ENCODE measurements around the gene KIF13A. TPM values are rescaled to one million over a fixed set of nuclear protein-coding genes. Genes with fewer than 3 reads are reported as not detected.
"Not testable (repeated sequence)": the region's sequence is repeated elsewhere in the genome, so short reads cannot be mapped to it uniquely, and the experiment has no call there.

Gene KIF13A
- total RNA-seq, 1 donor, result 25.3 TPM

DNA sequence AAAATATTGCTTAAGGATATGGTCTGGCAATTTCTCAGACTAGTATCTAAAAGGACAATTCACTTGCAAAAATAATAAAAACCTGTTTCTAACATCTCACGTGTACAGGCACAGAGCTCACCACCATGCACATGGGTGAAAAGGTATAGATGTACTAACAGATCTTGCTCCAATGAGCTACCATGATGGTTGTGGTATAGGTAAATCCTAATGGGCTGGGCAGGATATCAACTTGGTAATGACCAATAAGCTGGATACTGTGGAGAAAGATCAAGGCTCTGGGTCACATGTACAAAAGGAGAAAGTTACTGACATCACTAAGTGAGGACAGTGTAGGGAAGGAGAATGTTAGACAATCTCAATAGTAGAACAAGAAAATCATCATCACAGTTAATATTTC, 169.7 kb downstream of the KIF13A start:
- DNase-seq (ENCODE audit: low read depth in 2 of 3, low spot score in 2 of 3), result no peak

DNA sequence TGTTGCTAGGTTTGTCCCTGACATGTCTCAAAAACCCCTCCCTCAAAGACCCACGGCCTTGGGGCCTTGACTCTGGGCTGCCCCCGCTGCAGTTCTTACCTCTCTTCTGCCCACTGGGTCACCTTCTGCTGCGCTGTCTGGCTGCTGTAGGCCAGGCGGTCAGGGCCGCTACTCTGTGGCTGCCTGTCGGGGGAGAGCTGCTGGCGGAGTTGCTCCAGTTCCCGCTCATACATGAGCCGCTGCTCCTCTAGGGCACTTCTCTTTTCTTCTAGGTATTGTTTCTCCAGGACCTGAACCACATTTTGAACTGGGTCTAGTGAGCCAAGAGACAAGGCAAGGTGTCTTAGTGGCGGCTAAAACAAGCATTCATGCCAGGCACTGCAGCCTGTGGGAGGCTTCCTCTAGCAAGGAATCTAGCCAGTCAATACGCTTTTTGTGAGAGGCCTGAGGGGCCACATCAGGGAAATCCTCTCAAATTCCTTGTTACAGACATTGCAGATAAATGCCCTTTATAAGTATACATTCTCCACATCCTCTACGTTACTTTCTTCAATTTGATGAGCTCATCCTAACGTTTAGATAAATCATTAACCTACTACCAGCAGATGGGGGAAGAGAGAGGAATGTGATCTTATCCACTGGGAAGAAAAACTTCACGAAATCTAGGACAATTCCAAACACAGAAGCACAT, 170.4 kb downstream of the KIF13A start:
- no peak for DNase-seq (ENCODE audit: low read depth in 2 of 3, low spot score in 2 of 3)

DNA sequence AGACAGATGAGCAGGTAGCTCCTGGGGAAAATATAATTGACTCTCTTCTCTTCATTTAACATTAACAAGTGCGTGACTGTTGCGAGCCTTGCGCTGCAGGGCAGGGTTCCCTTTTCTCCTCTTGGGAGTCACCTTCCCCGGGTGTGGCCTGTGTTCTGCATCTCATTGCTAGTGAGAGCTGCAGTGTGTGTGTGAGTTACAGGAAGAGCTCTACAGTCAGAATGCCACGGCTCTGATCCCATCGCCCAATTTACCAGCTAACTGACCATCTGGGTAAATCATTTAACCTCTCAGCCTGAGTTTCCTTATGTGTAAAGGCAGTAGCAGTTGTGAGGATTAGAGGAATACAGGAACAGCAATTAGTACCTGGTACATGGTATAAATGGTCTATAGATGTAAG, 173.9 kb downstream of the KIF13A start:
- DNase-seq (ENCODE audit: low read depth in 2 of 3, low spot score in 2 of 3), result no peak

DNA sequence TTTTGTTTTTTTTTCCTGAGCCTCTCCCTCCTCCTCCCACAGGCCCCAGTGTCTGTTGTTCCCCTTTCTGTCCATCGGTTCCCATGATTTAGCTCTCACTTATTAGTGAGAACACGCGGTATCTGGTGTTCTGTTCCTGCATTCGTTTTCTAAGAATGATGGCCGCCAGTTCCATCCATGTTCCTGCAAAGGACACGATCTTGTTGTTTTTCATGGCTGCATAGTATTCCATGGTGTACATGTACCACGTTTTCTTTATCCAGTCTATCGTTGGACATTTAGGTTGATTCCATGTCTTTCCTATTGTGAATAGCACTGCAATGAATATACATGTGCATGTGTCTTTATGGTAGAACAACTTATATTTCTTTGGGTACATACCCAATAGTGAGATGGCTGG, 175.1 kb downstream of the KIF13A start:
- no peak for DNase-seq (ENCODE audit: low read depth in 2 of 3, low spot score in 2 of 3)

DNA sequence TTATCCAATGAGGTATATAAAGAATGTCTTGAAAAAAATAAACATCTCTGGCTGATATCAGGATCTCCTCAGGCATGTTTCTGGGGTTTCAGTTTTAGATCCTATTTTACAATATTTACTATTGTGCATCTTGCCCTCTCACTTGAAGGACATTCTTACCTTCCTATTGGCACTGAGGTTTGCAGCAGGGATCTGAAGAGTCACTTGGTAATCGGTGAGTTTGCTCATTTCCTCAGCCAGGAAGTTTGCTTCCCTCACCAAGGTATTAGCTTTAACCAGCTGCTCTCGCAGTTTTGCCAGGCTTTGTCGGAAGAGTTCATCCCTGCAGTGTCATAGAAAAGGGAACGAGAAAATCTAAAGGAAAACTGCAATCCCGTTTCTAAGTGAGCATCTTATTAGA, 178.8 kb downstream of the KIF13A start:
- DNase-seq (ENCODE audit: low read depth in 2 of 3, low spot score in 2 of 3), result no peak

DNA sequence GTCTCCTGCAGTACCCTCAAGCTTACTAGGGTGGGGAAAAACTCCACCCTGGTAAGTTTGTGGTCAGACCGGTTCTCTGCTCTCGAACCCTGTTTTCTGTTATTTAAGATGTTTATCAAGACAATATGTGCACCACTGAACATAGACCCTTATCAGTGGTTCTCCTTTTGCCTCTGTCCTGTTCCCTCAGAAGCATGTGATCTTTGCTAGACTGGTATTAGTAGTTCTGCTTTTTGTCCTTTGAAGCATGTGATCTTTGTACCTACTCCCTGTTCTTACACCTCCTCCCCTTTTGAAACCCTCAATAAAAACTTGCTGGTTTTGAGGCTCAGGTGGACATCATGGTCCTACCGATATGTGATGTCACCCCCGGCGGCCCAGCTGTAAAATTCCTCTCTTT, 180.0 kb downstream of the KIF13A start:
- peak in 2 of 3 donors; percentile 4 to 53 for DNase-seq (ENCODE audit: low read depth in 2 of 3, low spot score in 2 of 3)

DNA sequence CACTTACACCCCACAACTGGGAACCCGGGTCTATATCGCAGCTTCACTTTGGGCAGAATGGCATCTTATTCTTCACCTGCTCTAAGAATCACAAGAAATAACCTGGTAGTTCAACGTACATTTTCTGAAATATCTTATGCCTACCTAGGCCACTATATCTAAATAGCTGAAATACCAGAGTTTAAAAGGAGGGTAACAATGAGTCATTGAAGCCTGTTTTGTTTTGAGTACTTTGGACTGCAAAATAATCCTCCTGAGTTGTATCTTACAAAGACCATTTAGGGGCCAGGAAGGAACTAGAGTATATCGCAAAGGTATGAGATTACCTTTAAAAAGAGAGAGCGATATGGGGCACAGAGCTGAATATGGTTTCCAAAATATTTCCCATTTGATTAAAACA, 184.0 kb downstream of the KIF13A start:
- no peak for DNase-seq (ENCODE audit: low read depth in 2 of 3, low spot score in 2 of 3)

DNA sequence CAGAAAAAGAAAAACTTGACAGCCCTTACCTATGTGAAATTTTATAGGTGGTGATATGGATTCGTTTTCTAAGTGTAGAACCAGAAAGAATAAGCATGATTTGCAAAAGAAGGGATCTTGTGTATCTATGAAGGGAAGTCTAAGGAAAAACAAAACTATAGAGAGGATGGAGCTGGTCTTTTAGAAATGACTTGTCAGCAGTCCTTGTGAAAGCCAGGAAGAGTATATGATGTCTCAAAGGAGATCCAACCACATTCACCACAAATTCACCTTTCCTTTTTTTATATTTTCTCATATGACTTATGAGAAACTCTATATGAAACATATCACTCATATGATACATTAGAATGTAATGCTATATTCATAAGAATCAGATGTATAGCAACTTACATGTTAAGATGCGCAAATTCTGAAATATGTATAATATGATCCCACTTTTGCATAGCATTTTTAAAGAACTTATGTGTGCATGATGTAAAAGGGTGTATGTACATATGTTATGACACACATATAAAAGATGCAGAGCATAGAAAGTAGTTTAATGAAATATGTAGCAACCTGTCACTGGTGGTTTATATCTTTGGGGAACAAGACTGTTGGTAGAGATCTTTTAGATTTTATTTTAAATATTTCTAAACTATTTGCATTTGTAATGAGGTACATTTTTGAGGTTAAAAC, 188.8 kb downstream of the KIF13A start:
- no peak for DNase-seq (ENCODE audit: low read depth in 2 of 3, low spot score in 2 of 3)

DNA sequence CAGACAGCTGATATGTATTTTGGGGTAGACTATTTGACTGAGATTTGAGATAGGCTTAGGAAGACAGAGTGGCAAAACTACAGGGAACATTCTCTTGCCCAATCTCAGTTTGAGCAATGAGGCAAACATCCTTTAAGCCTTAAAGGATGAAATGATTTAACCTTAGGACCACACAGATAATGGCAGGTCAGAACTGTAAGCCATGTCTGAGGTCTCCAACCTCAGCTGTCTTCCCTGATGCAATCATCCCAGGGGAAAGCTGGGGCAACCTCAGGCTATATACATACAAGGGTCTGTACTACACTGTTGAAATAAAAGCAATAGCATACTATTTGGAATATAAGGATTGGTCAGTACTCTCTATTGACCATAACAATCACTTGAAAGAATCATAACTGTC, 196.9 kb downstream of the KIF13A start:
- no peak for DNase-seq (ENCODE audit: low read depth in 2 of 3, low spot score in 2 of 3)

DNA sequence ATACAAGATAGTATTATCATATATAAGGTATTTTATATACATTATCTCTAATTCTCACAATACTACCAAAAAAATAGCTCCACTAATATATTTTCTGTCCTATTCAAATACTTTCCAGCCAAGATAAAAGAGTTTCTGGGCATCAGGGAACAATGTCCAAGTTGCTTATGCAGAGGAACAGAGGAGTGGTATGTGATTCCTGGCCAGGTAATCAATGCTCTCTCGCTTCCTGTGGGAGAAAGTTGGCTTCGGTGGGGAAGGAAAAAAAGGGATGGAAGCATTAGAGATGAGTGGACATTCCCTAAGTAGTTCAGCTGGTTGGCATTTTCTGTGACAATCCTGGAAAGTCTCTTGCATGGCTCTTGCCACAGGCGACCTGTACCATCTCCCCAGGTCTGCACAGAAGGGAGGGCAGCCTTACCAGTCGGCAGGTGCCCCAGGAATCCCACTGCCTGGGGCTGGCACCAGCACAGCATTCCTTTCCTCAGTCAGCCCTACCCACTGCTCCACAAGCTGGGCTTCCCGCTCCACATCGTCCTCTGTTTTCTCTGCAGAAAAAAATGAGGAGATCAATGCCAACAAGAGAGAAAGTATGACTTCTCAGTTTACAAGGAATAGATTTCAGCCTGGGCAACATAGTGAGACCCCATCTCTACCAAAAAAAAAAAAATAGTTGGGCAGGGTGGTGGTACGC, 202.2 kb downstream of the KIF13A start:
- DNase-seq (ENCODE audit: low read depth in 2 of 3, low spot score in 2 of 3), result no peak

DNA sequence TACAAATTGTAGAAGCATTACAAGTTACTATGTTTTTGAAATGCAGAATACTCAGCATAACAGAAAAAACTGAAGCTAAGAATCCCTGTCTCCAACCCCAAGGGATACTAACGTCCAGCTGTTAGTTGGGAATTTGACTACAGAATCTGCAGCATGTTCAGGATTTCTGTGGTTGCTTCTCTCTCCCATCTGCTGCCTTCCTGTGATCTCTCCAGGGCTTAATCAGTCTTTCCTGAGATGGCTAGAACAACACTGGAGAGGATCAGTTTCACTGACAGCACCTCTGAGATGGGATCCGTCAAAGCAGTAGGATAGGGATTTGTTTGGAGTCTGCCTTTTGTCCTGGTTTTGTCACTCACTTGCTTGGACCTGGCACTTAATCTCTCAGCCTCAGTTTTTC, 207.4 kb downstream of the KIF13A start:
- DNase-seq (ENCODE audit: low read depth in 2 of 3, low spot score in 2 of 3), result no peak

DNA sequence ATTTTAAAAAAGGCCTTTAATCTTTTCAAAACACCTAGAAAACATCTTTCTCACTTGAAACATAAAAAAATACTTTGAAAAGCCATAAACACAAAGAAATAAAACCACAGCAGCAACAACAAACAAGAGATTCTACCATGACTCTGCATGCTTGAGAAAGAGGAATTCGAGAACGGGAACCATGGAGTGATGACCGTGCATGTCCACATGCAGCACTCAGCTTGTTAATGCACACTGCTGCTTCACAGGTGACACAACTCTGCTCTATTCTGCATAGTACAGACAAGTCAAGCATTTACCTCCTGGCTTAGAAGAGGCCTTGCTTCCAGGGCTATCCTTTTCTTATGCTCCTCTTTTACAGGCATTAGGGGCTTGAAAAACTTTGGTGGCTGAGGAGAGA, 215.8 kb downstream of the KIF13A start:
- DNase-seq (ENCODE audit: low read depth in 2 of 3, low spot score in 2 of 3), result no peak

DNA sequence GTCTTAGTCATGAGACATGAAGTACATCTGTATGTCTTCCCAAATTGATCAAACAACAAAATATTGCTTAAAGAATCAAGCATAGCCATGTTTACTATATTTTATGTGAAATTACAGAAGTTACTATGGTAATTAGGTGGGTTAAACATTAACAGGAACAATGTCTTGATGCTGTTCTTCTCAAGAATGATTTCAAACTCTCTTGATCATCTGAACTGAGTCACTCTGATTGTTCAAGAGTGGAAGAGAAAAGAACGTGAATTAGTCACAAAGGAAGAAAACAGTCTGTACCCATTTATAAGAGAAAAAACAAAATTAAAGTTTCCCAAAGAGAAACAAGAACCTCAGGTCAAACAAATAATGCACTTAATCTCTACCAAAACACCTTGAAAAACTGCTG, 218.6 kb downstream of the KIF13A start:
- DNase-seq (ENCODE audit: low read depth in 2 of 3, low spot score in 2 of 3), result no peak

DNA sequence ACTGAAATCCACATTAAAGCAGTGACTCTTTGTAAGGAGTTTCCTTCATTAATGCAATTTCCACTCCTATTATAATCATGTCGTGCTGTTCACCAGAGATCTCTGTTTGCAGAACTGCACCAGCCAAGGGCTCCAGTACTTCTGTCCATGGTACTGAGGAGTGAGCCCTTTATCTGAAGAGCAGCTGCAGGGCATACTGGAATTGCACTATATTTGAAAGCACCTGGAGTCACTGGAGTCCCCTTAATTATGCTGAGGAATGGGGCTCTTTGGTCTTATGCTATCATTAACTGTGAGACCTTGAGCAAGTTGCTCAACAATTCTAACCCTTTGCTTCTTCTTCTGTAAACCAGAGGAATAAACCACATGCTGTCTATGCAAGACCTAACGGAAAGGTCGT, 219.0 kb downstream of the KIF13A start:
- DNase-seq (ENCODE audit: low read depth in 2 of 3, low spot score in 2 of 3), result no peak

DNA sequence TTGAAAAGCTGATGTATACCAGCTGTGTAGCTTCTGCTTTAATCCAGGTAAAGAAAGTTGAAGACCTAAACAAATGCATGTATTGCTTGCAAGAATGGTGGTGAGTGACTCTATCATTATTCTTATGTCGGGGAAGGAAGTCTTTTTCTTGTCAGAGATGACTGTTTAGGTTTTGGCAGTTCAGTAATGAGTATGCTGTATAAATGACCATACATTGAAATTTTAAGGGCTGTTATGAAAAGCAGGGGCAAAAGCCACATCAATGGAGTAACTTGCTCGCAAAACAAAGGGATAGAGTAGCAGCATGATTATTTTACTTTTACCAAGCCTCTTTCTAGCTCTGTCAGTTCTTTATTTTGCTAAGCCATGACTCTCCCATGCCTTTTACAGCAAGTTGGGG, 224.8 kb downstream of the KIF13A start:
- DNase-seq (ENCODE audit: low read depth in 2 of 3, low spot score in 2 of 3), result no peak

DNA sequence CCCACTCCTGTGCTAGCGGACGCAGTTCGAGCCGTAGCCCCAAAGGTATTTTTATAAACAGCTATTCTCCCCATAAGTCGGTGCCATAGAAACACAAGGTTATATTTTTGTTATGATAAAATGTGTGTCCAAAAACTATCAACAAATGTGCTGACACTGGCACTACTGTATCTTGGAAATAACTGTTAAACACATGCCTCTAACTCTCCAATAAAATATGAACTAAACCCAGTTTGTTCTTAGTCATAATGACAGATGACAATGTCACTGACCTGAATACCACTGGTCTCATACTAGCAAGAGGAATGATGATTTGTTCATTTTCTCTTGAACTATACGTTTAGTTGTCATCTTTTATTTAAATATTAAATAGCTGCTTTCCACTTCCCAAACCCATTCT, 229.3 kb downstream of the KIF13A start:
- no peak for DNase-seq (ENCODE audit: low read depth in 2 of 3, low spot score in 2 of 3)

DNA sequence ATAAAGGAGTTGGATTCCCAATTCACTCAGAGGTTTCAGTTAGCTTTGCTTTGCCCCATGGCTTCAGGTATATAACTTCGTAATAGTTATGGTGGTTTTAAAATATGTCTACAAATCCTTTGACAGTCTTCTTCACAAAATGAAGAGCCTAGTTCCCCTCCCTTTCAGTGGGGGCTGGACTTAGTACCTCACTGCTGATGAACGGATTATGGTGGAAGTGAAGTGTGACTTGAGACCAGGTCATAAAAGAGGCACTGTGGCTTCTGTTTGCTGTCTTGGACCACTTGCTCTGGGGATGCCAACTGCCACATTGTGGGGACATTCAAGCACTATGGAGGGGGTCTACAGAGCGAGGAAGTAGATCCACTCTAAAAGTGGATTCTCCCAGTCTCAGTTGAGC, 233.2 kb downstream of the KIF13A start:
- no peak for DNase-seq (ENCODE audit: low read depth in 2 of 3, low spot score in 2 of 3)

DNA sequence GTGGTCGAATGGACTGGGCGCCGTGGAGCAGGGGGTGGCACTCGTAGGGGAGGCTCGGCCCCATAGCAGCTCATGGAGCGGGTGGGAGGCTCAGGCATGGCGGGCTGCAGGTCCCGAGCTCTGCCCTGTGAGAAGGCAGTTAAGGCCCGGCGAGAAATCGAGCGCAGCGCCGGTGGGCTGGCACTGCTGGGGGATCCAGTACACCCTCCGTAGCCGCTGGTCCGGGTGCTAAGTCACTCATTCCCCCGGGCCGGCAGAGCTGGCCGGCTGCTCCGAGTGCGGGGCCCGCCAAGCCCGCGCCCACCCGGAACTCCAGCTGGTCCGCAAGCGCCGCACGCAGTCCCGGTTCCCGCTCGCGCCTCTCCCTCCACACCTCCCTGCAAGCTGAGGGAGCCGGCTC, 242.1 kb downstream of the KIF13A start:
- not testable (repeated sequence) for DNase-seq (ENCODE audit: low read depth in 2 of 3, low spot score in 2 of 3)

DNA sequence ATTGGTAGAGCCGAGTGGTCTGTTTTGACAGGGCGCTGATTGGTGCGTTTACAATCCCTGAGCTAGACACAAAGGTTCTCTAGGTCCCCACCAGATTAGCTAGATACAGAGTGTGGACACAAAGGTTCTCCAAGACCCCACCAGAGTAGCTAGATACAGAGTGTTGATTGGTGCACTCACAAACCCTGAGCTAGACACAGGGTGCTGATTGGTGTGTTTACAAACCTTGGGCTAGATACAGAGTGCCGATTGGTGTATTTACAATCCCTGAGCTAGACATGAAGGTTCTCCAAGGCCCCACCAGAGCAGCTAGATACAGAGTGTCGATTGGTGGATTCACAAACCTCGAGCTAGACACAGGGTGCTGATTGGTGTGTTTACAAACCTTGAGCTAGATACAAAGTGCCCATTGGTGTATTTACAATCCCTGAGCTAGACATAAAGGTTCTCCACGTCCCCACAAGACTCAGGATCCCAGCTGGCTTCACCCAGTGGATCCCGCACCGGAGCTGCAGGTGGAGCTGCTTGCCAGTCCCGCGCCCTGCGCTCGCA, 242.6 kb downstream of the KIF13A start:
- not testable (repeated sequence) for DNase-seq (ENCODE audit: low read depth in 2 of 3, low spot score in 2 of 3)

DNA sequence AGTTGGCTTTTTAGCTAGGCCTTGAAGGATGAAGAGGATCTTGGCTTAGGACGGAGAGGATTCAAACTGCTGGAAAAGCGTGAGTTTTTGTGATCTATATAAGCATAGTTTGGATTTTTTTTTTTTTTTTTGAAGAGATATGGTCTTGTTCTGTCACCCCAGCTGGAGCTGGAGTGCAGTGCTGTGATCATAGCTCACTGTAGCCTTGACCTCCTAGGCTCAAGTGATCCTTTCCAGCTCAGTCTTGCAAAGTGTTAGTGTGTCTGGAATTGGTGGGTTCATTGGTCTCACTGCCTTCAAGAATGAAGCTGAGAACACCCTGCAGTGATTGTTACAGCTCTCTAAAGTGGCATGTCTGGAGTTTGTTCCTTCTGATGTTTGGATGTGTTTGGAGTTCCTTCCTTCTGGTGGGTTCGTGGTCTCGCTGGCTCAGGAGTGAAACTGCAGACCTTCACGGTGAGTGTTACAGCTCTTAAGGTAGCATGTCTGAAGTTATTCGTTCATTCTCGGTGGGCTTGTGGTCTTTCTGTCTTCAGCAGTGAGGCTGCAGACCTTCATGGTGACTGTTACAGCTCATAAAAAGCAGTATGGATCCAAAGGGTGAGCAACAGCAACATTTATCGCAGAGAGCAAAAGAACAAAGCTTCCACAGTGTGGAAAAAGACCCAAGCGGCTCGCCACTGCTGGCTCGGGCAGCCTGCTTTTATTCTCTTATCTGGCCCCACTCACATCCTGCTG, 243.2 kb downstream of the KIF13A start:
- no peak for DNase-seq (ENCODE audit: low read depth in 2 of 3, low spot score in 2 of 3)

DNA sequence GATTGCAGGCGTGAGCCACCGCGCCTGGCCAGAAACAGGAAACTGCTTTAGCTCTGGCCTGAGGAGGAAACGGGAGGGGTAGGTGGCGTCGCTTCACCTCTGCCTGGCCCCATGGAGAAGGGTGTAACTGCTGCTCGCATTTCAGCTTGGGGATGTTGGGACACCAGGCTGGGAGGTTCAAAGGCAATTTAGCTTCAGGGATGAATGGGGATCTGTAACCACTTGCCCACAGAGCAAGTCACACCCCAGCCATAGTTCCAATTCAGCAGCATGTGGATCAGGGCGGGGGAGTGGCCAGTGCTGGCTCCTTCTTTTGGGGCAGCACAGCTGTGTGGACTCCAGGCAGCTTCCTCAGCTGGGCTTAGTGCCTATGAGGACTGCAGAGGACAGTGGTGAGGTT, 245.9 kb downstream of the KIF13A start:
- DNase-seq (ENCODE audit: low read depth in 2 of 3, low spot score in 2 of 3), result no peak
